Measurements from ENCODE around the gene C1QL2.

Gene C1QL2

DNA sequence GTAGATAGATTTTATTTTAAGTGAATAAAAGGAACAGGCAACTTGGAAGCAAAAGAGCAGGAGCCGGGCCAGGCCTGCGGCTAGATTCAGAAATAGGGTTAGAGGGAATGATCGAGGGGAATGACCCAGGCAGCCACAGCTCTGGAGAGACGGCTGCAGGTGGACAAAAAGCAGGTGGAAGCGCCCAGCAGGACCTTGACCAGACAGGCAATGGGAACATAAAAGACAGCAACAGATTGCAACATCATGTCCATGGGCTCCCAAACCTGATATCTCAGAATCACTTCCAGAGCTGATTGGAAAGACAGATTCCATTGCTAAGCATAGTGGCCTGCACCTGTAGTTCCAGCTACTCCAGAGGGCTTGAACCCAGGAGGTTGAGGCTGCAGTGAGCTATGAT is 36.5 kb upstream of the C1QL2 start:
- H3K4me3 ChIP-seq (ENCODE audit: low read depth, low read length): no peak overlapping the region
- no peak for DNase-seq (ENCODE audit: low read depth)
- TF ChIP-seq, protein P1, sequence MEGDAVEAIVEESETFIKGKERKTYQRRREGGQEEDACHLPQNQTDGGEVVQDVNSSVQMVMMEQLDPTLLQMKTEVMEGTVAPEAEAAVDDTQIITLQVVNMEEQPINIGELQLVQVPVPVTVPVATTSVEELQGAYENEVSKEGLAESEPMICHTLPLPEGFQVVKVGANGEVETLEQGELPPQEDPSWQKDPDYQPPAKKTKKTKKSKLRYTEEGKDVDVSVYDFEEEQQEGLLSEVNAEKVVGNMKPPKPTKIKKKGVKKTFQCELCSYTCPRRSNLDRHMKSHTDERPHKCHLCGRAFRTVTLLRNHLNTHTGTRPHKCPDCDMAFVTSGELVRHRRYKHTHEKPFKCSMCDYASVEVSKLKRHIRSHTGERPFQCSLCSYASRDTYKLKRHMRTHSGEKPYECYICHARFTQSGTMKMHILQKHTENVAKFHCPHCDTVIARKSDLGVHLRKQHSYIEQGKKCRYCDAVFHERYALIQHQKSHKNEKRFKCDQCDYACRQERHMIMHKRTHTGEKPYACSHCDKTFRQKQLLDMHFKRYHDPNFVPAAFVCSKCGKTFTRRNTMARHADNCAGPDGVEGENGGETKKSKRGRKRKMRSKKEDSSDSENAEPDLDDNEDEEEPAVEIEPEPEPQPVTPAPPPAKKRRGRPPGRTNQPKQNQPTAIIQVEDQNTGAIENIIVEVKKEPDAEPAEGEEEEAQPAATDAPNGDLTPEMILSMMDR (IDR thresholded peaks at IDR 0.05; ENCODE audit: insufficient read depth, low read depth, low read length, missing control alignments): no peak

DNA sequence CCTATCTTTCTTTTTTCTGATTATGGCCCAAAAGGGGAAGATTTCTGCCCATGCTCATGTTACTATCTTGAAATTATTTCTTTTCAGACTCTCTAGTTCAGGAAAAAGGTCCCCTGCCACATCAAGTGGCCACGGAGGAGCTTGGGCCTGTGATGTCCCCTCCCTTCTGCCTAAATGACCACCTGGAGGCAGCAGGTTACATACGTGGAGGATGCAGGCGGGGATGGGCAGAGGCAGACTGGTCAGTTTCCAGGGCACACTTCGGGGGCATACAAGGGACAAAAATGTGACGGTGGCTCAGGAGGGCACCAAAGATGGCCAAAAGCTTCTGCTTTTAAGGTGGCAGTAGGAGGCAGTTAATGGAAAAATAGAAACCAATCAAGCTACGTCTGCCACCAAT is 34.3 kb upstream of the C1QL2 start:
- H3K4me3 ChIP-seq (ENCODE audit: low read depth, low read length): no peak overlapping the region
- no peak for DNase-seq (ENCODE audit: low read depth)
- TF ChIP-seq, protein P1 (IDR thresholded peaks at IDR 0.05; ENCODE audit: insufficient read depth, low read depth, low read length, missing control alignments): no peak

DNA sequence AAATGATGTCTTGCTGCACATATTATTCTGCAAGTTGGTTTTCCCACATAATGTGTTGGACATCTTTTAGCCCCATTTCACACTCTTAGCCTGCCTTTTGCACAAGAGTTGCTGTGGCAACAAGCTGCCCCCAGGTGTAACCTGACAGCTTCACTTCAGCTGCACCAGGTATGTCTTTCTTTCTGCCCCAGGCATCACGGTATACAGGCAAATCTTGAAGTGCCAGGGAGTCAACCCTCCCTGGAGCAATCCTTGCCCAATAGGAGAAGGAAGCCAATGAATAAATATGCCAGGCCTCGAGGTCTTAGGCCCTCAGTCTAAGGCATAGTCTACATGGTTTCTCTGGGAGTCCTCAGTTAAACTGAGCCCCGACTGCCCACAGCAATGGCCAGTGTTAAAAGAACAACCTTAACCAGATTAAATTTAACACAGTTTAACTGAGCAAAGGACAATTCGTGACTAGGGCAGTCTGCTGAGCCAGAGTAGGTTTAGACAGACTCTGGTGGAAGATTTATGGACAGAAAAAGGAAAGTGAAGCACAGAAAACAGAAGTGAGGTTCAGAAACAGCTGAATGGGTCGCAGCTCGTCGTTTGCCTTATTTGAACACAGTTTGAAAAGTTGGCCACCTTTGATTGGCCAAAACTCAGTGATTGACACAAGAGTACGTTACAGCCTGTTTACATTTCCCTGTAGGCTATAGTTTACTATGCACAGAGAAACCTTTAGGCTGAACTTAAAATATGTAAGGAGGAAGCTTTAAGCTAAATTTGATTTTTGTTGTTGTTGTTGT is 32.0 kb upstream of the C1QL2 start:
- TF ChIP-seq, protein P1 (IDR thresholded peaks at IDR 0.05; ENCODE audit: insufficient read depth, low read depth, low read length, missing control alignments): no peak
- H3K4me3 ChIP-seq (ENCODE audit: low read depth, low read length): no peak overlapping the region
- peak; percentile 5 for DNase-seq (ENCODE audit: low read depth)

DNA sequence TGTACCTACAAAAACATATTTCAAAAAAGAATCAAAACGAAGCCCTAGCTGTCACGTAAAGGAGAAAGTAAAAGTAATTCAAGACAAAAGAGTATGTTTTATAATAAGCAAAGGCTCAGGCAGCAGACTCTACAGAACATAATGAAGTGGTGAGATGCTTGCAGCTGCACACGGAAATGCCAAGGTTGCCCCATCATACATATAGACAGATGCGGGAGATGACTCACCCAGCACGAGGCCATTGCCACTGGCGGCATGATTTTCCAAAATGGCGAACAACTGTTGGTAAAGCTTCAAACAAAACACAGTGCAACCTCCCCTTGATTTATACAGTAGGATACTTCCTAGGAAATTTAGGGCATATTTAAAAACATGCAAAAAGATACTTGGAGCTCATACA is 26.0 kb upstream of the C1QL2 start:
- TF ChIP-seq, protein P1 (IDR thresholded peaks at IDR 0.05; ENCODE audit: insufficient read depth, low read depth, low read length, missing control alignments): no peak
- H3K4me3 ChIP-seq (ENCODE audit: low read depth, low read length): no peak overlapping the region
- no peak for DNase-seq (ENCODE audit: low read depth)

DNA sequence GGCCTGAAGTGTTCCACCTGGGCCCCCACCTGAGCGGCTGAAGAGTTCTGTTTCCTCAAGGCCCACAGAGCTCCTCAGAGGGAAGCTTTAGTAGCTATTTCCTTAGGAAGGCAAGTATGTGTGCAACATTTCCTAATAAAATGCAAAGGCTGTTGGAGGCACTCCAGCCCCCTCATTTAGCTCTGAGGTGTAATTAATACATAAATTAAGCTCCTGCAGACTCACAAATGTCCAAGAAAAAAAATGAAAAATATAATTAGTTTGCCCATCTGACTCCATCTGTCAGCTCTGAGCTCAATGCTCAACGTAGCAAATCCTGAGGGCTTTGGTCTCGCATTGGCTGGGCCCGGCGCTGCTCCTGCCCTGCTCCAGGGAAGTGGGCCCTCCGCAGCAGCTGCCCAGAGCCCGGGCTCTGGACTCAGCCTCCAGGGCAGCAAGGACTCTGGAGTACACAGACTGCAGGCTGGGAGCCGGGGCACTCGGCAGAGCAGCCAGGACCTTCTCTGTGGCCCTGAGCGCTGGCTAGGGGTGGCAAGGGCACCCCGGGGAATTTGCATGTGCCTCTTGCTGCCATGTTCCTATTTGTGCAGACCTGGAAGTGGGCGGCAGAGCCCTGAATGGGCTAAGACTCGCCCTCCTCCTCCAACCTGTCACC is 23.4 kb upstream of the C1QL2 start:
- H3K4me3 ChIP-seq (ENCODE audit: low read depth, low read length): no peak overlapping the region
- DNase-seq (ENCODE audit: low read depth): no peak
- TF ChIP-seq, protein P1 (IDR thresholded peaks at IDR 0.05; ENCODE audit: insufficient read depth, low read depth, low read length, missing control alignments): no peak

DNA sequence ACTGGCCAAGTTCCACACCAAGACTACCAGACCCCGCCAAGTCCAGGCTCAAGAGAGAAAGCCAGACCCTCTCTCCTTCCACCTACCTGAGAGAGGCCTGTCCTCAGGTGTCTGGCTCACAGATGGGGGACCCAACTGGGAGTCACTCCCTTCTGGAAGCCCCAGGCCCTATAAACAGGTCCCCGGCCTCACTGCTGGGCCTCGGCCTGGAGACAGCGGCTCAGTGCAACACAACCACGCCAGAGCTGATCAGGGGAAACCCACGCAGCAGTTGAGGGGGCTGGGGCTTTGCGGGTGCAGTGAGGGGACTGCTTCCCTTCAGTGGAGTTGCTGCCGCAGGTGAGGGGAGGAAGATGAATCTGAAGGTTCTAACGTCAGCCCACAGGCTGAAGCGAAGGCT is 22.8 kb upstream of the C1QL2 start:
- TF ChIP-seq, protein P1 (IDR thresholded peaks at IDR 0.05; ENCODE audit: insufficient read depth, low read depth, low read length, missing control alignments): no peak
- H3K4me3 ChIP-seq (ENCODE audit: low read depth, low read length): no peak overlapping the region
- DNase-seq (ENCODE audit: low read depth): no peak

Measured in GM12865 (cell line).